Loucy (cell line): ENCODE results near the gene COL6A5.

ENCODE experiments used
- EZH2phosphoT487 ChIP-seq: fragments of 200-600 bp; IDR thresholded peaks from 2 replicates; pipeline ENCODE4 v1.6.1; 2018; ENCODE audit warnings: antibody characterized with exemption, mild to moderate bottlenecking, moderate library complexity, borderline replicate concordance
- TF ChIP-seq, protein P1 (sequence below): fragments of 200-600 bp; sonication (generic); conservative IDR thresholded peaks from 2 replicates; pipeline ENCODE4 v1.5.1; 2014; ENCODE audit warnings: mild to moderate bottlenecking, antibody characterized with exemption, low read length

DNA sequence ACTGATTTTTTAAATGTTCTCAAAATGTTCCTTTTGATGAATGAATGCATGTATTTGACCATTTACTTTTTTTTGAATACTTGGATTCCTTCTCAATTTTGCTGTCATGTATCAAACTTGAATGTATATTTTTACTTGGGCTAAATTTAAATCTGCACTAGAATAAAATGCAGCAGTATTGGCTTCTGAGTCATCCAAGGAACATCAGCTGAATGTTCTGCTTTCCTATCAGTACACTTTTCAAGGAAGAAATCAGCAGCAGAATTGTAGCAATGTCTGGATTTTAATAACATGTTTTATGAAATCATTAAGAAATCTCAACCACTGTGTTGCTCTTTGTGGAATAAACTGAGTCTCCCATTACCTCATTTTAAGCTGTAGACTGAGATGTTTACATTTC, 114.5 kb downstream of the COL6A5 start:
- TF ChIP-seq, protein P1, sequence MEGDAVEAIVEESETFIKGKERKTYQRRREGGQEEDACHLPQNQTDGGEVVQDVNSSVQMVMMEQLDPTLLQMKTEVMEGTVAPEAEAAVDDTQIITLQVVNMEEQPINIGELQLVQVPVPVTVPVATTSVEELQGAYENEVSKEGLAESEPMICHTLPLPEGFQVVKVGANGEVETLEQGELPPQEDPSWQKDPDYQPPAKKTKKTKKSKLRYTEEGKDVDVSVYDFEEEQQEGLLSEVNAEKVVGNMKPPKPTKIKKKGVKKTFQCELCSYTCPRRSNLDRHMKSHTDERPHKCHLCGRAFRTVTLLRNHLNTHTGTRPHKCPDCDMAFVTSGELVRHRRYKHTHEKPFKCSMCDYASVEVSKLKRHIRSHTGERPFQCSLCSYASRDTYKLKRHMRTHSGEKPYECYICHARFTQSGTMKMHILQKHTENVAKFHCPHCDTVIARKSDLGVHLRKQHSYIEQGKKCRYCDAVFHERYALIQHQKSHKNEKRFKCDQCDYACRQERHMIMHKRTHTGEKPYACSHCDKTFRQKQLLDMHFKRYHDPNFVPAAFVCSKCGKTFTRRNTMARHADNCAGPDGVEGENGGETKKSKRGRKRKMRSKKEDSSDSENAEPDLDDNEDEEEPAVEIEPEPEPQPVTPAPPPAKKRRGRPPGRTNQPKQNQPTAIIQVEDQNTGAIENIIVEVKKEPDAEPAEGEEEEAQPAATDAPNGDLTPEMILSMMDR, result no peak
- no peak for TF ChIP-seq EZH2phosphoT487
